Adrenal gland (tissue), 5 donors: ENCODE measurements around the gene SMIM28.
A peak's percentile ranks its signal among the peaks of the same experiment; 100 is the strongest.

Source experiments
- CTCF ChIP-seq, 6 experiments: fragments of 450-650 bp in 4 of 6; fragments of 200-600 bp in 2 of 6; sonication (generic) in 1 of 6; IDR thresholded peaks; 1 replicate in 5 of 6; 2 replicates in 1 of 6; pipeline versions ENCODE4 v1.5.1 to v1.8.0; 2016 to 2021; ENCODE audit warnings: antibody characterized with exemption in 6 of 6, mild to moderate bottlenecking in 2 of 6, moderate library complexity in 1 of 6
- POLR2A ChIP-seq, 2 donors: fragments of 450-650 bp; IDR thresholded peaks; one replicate each; pipeline ENCODE4 v1.6.1; 2017; ENCODE audit warnings: antibody characterized with exemption in 2 of 2, mild to moderate bottlenecking in 2 of 2, moderate library complexity in 1 of 2
- donor health status: DM: no; HTN: no; CAD: no.

- TF ChIP-seq CTCF (IDR thresholded peaks at IDR 0.05) (peak; percentile 29 to 70 (median 62)), POLR2A (IDR thresholded peaks at IDR 0.05) (no peak)
Observed at GRCh38 chr6:138428944-138429598, 51.4 kb downstream of the SMIM28 start.
